SK-N-MC (cell line): ENCODE results near the gene SLC66A1.

ENCODE experiments used
- EZH2 ChIP-seq: fragments of 200-600 bp; sonication (generic); IDR thresholded peaks from one replicate; pipeline ENCODE4 v1.6.1; 2017; ENCODE audit warnings: antibody characterized with exemption
- FOXP2 ChIP-seq: optimal IDR thresholded peaks from 2 replicates; pipeline ENCODE3; 2011; ENCODE audit warnings: mild to moderate bottlenecking, moderate library complexity; ENCODE audit not compliant: insufficient read depth; ENCODE audit errors: extremely low read length, control extremely low read depth
- POLR2AphosphoS5 ChIP-seq: IDR thresholded peaks from 2 replicates; pipeline ENCODE4 v1.6.1; 2012; ENCODE audit warnings: mild to moderate bottlenecking, low read depth, low read length, borderline replicate concordance

GRCh38 chr1:19311503-19311930 lies 609 bp upstream of the SLC66A1 start:
- TF ChIP-seq EZH2 (no peak), POLR2AphosphoS5 (no peak), FOXP2 (no peak)
